Liver (tissue), 3 donors: ENCODE measurements around the gene SLC2A8.

Experiments used
- RAD21 ChIP-seq, 2 donors: IDR thresholded peaks; 2 replicates each; pipeline ENCODE4 v1.6.1; 2016; ENCODE audit warnings: antibody characterized with exemption in 2 of 2, mild to moderate bottlenecking in 2 of 2
- TF ChIP-seq, protein P1 (sequence below): fragments of 150-350 bp; IDR thresholded peaks from 2 replicates; pipeline ENCODE4 v1.5.1; 2017; ENCODE audit warnings: improper control_type of control experiment, low read depth, low read length; ENCODE audit not compliant: missing input control
- TF ChIP-seq, protein P2 (sequence below): IDR thresholded peaks from 2 replicates; pipeline ENCODE4 v1.6.1; 2016; ENCODE audit warnings: antibody characterized with exemption
- donor health status: healthy.
- donor health status: healthy.

DNA sequence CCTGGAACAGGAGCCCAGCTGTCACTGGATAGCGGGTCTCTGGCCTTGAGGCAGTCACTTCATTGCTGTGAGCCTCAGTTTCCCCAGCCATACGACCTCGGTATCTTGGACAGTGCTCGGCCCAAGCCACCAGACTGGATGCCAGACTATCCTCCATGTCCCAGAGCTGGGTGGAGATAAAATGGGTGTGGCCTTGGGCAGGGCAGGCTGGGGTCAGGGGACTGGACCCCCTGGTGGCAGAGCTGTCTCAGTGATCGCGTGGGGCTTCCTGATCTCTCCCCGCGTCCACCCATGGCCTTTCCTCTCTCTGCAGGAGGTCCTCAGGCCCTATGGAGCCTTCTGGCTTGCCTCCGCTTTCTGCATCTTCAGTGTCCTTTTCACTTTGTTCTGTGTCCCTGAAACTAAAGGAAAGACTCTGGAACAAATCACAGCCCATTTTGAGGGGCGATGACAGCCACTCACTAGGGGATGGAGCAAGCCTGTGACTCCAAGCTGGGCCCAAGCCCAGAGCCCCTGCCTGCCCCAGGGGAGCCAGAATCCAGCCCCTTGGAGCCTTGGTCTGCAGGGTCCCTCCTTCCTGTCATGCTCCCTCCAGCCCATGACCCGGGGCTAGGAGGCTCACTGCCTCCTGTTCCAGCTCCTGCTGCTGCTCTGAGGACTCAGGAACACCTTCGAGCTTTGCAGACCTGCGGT is 10.0 kb downstream of the SLC2A8 start:
- TF ChIP-seq, protein P1, sequence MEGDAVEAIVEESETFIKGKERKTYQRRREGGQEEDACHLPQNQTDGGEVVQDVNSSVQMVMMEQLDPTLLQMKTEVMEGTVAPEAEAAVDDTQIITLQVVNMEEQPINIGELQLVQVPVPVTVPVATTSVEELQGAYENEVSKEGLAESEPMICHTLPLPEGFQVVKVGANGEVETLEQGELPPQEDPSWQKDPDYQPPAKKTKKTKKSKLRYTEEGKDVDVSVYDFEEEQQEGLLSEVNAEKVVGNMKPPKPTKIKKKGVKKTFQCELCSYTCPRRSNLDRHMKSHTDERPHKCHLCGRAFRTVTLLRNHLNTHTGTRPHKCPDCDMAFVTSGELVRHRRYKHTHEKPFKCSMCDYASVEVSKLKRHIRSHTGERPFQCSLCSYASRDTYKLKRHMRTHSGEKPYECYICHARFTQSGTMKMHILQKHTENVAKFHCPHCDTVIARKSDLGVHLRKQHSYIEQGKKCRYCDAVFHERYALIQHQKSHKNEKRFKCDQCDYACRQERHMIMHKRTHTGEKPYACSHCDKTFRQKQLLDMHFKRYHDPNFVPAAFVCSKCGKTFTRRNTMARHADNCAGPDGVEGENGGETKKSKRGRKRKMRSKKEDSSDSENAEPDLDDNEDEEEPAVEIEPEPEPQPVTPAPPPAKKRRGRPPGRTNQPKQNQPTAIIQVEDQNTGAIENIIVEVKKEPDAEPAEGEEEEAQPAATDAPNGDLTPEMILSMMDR, result no peak
- TF ChIP-seq, protein P2, sequence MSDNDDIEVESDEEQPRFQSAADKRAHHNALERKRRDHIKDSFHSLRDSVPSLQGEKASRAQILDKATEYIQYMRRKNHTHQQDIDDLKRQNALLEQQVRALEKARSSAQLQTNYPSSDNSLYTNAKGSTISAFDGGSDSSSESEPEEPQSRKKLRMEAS, result no peak
- TF ChIP-seq RAD21 (IDR thresholded peaks at IDR 0.05), result no peak
